ENCODE results near the gene LRRK1.

DNA sequence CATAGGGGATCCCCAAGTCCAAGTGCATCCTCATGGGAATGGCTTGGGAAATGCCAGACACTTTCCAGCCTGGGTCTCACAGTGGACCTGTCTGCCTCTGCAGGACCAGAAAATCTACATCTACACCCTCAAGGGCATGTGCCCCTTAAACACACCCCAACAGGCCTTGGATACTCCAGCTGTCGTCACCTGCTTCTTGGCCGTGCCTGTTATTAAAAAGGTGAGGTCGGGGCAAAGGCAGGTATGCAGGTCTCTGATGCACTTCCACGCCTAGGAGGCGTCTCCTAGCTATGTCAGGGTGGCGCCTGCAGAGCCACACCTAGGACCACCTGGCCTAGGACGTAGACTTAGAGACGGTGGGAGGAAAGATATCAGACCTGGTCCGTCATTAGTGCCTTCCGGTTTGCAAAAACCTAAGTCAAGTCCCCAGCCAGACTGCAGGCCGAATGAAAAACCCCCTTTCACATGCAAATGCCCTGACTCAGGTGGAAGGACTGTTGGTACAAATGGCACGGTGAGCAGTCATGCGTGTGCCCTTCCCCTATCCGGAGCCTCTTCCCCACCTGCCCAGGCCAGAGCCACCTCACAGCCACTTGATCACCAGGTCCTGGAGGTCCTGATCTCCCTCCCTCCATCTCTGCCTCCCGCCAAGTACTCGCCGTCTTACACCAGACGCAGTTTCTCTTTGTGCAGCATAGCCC, 143.5 kb downstream of the LRRK1 start:
- TF ChIP-seq EZH2phosphoT487 (IDR thresholded peaks at IDR 0.05; ENCODE audit: insufficient read depth, low read depth) (no peak), EZH2 (IDR thresholded peaks at IDR 0.05; ENCODE audit: insufficient read depth, poor library complexity, severe bottlenecking) (no peak)
